Lower leg skin (tissue), 4 donors: ENCODE measurements around the gene HHLA2. TPM values are rescaled to one million over a fixed set of nuclear protein-coding genes. Genes with fewer than 3 reads are reported as not detected.
"Not testable (repeated sequence)": the region's sequence is repeated elsewhere in the genome, so short reads cannot be mapped to it uniquely, and the experiment has no call there.

Source experiments
- DNase-seq, 2 donors: peaks; one replicate each; pipeline ENCODE4 v3.0.0-alpha.2; 2019; ENCODE audit warnings: low spot score in 2 of 2
- H3K4me3 ChIP-seq: fragments of 200-600 bp; sonication (generic); 2 replicates; pipeline ENCODE4 v1.5.1; 2017; ENCODE audit warnings: mild to moderate bottlenecking, low read depth; ENCODE audit not compliant: poor library complexity, severe bottlenecking
- POLR2A ChIP-seq, 2 donors: fragments of 450-650 bp; IDR thresholded peaks; one replicate each; pipeline ENCODE4 v1.6.1; 2016 to 2017; ENCODE audit warnings: antibody characterized with exemption in 2 of 2, mild to moderate bottlenecking in 1 of 2, moderate library complexity in 1 of 2
- WGBS, 2 donors: methylation state at CpG; one replicate each; pipeline ENCODE4 v1.1.5; 2018; 5-methylcytosine and 5-hydroxymethylcytosine counted together
- intact Hi-C: fragments of 100-400 bp; cut with DNase I; formaldehyde crosslinking; loops from one replicate; pipeline ENCODE4 v1.15.0; 2023; ENCODE audit warnings: low total_unique reads
- total RNA-seq, 4 donors: library from RNA; depleted of rRNA; stranded (reverse); fragments of >200 nt; gene quantifications; one replicate each; pipeline ENCODE4 v1.1.0, GENCODE V29; 2016
- TF ChIP-seq, protein P1 (sequence below), 3 donors: fragments of 450-650 bp; IDR thresholded peaks; one replicate each; pipeline ENCODE4 v1.5.1; 2016; ENCODE audit warnings: antibody characterized with exemption in 3 of 3, mild to moderate bottlenecking in 3 of 3, moderate library complexity in 2 of 3

Gene HHLA2
- total RNA-seq, 4 donors from 2014 or later: not detected

DNA sequence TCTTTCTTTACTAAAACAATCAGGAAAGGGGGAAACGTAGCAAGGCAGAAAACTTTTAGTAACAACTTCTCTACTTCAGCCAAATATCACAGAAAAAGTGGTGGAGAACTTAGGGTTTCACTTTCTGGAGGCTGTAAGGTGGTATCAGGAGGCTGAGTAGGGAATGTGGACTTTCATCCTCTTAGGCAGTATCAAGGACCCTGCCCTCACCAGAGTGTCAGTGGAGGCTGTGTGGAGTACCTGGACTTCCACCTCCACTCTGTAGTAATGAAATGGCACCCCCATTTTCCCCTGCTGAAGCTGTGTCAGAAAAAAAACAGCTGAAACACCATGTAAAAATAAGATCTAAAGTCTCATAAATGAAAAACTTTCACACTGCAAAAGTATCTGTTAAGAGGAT lies 11.2 kb upstream of the HHLA2 start:
- no peak overlapping the region for H3K4me3 ChIP-seq
- 73 to 79% methylated on average over 1 of the region's 1 CpG for WGBS, 2 donors
- no peak for DNase-seq
- TF ChIP-seq, protein P1, sequence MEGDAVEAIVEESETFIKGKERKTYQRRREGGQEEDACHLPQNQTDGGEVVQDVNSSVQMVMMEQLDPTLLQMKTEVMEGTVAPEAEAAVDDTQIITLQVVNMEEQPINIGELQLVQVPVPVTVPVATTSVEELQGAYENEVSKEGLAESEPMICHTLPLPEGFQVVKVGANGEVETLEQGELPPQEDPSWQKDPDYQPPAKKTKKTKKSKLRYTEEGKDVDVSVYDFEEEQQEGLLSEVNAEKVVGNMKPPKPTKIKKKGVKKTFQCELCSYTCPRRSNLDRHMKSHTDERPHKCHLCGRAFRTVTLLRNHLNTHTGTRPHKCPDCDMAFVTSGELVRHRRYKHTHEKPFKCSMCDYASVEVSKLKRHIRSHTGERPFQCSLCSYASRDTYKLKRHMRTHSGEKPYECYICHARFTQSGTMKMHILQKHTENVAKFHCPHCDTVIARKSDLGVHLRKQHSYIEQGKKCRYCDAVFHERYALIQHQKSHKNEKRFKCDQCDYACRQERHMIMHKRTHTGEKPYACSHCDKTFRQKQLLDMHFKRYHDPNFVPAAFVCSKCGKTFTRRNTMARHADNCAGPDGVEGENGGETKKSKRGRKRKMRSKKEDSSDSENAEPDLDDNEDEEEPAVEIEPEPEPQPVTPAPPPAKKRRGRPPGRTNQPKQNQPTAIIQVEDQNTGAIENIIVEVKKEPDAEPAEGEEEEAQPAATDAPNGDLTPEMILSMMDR (IDR thresholded peaks at IDR 0.05): no peak
- no peak for TF ChIP-seq POLR2A (IDR thresholded peaks at IDR 0.05)
- intact Hi-C loops: no loop called here

DNA sequence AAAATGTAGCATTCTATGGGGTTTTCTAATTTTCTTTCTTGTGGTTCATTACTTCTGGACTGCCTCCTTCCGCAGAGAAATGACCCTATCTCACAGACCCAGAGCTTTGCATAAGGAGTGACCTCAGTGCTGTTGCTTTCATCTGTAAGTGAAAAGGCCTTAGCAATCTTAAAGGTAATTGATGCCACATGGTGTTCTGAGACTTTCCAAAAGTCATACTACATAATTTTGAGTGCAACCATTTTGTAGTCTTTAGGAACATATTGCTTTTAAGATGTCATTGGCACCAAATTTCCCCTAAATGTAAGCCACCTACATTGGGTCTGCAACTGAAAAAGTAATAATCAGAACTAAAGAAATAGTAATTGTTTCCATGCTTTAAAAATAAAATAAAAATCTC lies 9.2 kb upstream of the HHLA2 start:
- intact Hi-C loops: no loop called here
- TF ChIP-seq, protein P1 (IDR thresholded peaks at IDR 0.05): no peak
- no peak for TF ChIP-seq POLR2A (IDR thresholded peaks at IDR 0.05)
- no peak overlapping the region for H3K4me3 ChIP-seq
- 0% methylated on average over 1 of the region's 1 CpG for WGBS, 2 donors
- no peak for DNase-seq

DNA sequence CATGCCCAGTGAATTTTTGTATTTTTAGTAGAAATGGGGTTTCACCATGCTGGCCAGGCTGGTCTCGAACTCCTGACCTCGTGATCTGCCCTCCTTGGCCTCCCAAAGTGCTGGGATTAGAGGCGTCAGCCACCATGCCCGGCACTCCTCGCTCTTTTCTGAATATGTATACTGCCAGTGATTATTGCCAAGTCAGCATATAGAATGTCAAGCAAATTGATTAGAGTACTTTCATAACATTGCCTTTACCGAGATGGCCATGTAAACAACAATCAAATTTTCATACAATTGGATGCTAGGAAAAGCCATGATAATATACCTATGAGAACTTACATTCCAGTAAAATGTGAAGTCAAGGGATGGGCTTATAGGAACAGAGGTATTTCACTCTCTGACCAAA lies 8.2 kb upstream of the HHLA2 start:
- H3K4me3 ChIP-seq, intact Hi-C loops, DNase-seq: not testable (repeated sequence)
- WGBS, 2 donors: 91 to 93% methylated on average over 6 of the region's 6 CpGs

DNA sequence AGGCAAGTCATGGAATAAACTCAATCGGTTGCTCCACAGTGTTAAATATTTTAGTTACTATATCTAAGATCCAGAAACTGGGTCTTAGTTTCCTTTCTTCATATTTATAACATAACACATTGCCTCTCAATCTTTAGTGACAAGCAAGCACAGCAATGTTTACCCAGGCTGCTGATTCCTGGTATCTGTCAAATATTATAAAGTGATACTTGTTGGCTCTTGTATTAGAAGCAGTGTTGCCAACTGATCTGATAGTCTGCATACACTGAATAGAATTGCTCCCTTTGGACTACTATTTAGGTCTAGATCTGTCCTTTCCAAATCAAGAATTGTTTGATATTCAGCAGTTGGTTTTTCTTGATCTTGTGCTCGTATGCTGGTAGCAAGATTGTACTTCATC lies 7.2 kb upstream of the HHLA2 start:
- no peak for DNase-seq
- no peak for TF ChIP-seq POLR2A (IDR thresholded peaks at IDR 0.05)
- TF ChIP-seq, protein P1 (IDR thresholded peaks at IDR 0.05): no peak
- no peak overlapping the region for H3K4me3 ChIP-seq
- intact Hi-C loops: no loop called here
- 58 to 59% methylated on average over 2 of the region's 2 CpGs for WGBS, 2 donors

DNA sequence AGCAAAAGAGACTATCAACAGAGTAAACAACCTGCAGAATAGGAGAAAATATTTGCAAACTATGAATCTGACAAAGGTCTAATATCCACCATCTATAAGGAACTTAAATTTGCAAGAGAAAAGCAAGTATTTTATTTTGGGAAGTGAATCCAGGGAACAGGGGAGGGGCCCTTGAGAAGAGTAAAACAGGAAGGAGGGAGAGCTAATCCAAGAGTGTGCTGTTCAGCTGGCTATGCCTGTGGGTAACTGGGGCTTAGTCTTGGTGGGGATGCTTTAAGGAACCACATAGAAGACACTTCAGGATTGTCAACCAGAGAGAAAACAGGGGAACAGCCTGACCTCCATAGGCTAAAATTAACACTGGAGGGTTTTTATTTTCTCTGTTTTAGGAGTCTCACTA lies 3.9 kb upstream of the HHLA2 start:
- TF ChIP-seq POLR2A (IDR thresholded peaks at IDR 0.05): no peak
- TF ChIP-seq, protein P1 (IDR thresholded peaks at IDR 0.05): no peak

DNA sequence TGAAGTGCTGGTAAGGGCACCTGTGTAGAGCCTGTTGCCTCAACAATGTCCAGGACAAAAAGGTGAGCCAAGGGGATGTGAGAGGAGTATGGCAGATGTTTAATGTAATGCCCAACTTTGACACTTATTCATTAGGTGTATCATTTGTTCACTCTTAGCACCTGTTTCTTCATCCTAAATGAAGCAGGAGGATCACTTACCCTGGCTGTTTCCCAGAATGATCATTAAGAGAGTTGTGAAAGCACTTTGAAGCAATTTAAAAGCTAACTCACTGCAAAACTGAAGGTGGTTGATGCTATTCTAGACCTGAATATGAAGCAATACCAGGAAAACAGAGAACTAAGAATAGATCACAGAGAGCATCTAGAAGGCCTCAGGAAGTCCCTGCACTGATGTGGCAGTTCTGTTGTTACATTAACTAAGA lies 3.4 kb upstream of the HHLA2 start:
- TF ChIP-seq, protein P1 (IDR thresholded peaks at IDR 0.05): no peak
- TF ChIP-seq POLR2A (IDR thresholded peaks at IDR 0.05): no peak
- DNase-seq: no peak
- intact Hi-C loops: no loop called here
- no peak overlapping the region for H3K4me3 ChIP-seq

More for the DNA sequence above, 3.9 kb upstream of the HHLA2 start:
- intact Hi-C loops: no loop called here
- no peak for DNase-seq
- H3K4me3 ChIP-seq: no peak overlapping the region
